Hepatocyte (in vitro differentiated cells): ENCODE results near the gene MRPL3.

Experiments
- EZH2phosphoT487 ChIP-seq: fragments of 200-600 bp; sonication (generic); IDR thresholded peaks from one replicate; pipeline ENCODE4 v1.6.1; 2018; ENCODE audit warnings: antibody characterized with exemption, mild to moderate bottlenecking, low read depth, moderate library complexity; ENCODE audit not compliant: unreplicated experiment, severe bottlenecking
- TF ChIP-seq, protein P1 (sequence below): fragments of 200-600 bp; sonication (generic); IDR thresholded peaks from 2 replicates; pipeline ENCODE4 v1.5.1; 2016; ENCODE audit warnings: antibody characterized with exemption, mild to moderate bottlenecking; ENCODE audit not compliant: poor library complexity

DNA sequence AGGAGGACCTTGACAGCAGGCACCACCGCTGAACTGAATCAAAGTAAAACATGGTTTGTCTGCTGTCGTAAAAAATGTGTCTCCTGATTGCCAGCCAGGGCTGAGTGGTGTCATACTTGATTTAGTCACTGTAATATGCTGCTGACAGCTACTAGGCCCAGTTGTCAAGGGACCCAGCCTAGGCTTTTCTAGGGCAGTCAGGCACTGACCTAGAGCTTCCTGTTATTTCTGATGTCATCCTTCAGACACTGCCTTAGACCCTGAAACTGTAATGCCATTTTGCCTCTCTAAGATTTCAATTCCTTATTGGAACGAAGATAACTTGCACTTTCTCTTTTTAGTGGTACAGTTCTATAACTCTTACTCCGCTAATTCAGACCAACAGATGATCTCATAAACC is 2.6 kb upstream of the MRPL3 start:
- TF ChIP-seq, protein P1, sequence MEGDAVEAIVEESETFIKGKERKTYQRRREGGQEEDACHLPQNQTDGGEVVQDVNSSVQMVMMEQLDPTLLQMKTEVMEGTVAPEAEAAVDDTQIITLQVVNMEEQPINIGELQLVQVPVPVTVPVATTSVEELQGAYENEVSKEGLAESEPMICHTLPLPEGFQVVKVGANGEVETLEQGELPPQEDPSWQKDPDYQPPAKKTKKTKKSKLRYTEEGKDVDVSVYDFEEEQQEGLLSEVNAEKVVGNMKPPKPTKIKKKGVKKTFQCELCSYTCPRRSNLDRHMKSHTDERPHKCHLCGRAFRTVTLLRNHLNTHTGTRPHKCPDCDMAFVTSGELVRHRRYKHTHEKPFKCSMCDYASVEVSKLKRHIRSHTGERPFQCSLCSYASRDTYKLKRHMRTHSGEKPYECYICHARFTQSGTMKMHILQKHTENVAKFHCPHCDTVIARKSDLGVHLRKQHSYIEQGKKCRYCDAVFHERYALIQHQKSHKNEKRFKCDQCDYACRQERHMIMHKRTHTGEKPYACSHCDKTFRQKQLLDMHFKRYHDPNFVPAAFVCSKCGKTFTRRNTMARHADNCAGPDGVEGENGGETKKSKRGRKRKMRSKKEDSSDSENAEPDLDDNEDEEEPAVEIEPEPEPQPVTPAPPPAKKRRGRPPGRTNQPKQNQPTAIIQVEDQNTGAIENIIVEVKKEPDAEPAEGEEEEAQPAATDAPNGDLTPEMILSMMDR = no peak
- TF ChIP-seq EZH2phosphoT487 = no peak
